GM19240 (cell line): ENCODE data around the gene REG4.
"Not testable (repeated sequence)": the region's sequence is repeated elsewhere in the genome, so short reads cannot be mapped to it uniquely, and the experiment has no call there.

Experiments
- DNase-seq: peaks from one replicate; pipeline ENCODE4 v3.0.0; 2011; ENCODE audit warnings: low spot score; ENCODE audit not compliant: insufficient read length

REG4 gene

GRCh38 chr1:119811387-119811786, at the start of gene REG4:
Gene REG4 (minus strand): TSS chr1:119811460. CDS start chr1:119808769, 2,691 bp downstream.
- no peak for DNase-seq

- no peak for DNase-seq
These were observed 48.4 kb upstream of the REG4 start for GRCh38 chr1:119859647-119860046.

- DNase-seq = not testable (repeated sequence)
These were observed 47.4 kb upstream of the REG4 start for GRCh38 chr1:119858556-119859214.

GRCh38 chr1:119858126-119858525, 46.9 kb upstream of the REG4 start:
- DNase-seq = no peak

GRCh38 chr1:119853155-119853554, 41.9 kb upstream of the REG4 start:
- no peak for DNase-seq

- not testable (repeated sequence) for DNase-seq
These were observed 32.9 kb upstream of the REG4 start for GRCh38 chr1:119844206-119844605.

GRCh38 chr1:119841306-119841705, 30.0 kb upstream of the REG4 start:
- no peak for DNase-seq

- DNase-seq = no peak
These were observed 29.5 kb upstream of the REG4 start for GRCh38 chr1:119840745-119841144.

GRCh38 chr1:119838236-119838635, 27.0 kb upstream of the REG4 start:
- no peak for DNase-seq

- no peak for DNase-seq
These were observed 23.7 kb upstream of the REG4 start for GRCh38 chr1:119834990-119835389.

GRCh38 chr1:119831027-119831426, 19.8 kb upstream of the REG4 start:
- DNase-seq = no peak

GRCh38 chr1:119829625-119830024, 18.4 kb upstream of the REG4 start:
- DNase-seq = no peak

- DNase-seq = not testable (repeated sequence)
These were observed 17.7 kb upstream of the REG4 start for GRCh38 chr1:119829006-119829405.

GRCh38 chr1:119828266-119828665, 17.0 kb upstream of the REG4 start:
- no peak for DNase-seq

GRCh38 chr1:119827010-119827409, 15.8 kb upstream of the REG4 start:
- peak; percentile 9 for DNase-seq

- no peak for DNase-seq
These were observed 11.1 kb upstream of the REG4 start for GRCh38 chr1:119822406-119822805.

GRCh38 chr1:119818181-119818580, 6.9 kb upstream of the REG4 start:
- no peak for DNase-seq

GRCh38 chr1:119816407-119816806, 5.1 kb upstream of the REG4 start:
- no peak for DNase-seq

GRCh38 chr1:119815928-119816327, 4.7 kb upstream of the REG4 start:
- DNase-seq = no peak

GRCh38 chr1:119815361-119815760, 4.1 kb upstream of the REG4 start:
- DNase-seq = no peak

- no peak for DNase-seq
These were observed 3.0 kb upstream of the REG4 start for GRCh38 chr1:119814288-119814687.

GRCh38 chr1:119811985-119812557, 811 bp upstream of the REG4 start:
- no peak for DNase-seq

GRCh38 chr1:119808972-119809550, 2.2 kb downstream of the REG4 start:
- peak; percentile 44 for DNase-seq
